GM12875 (cell line): ENCODE measurements around the gene ROR1.

Experiments
- H3K4me3 ChIP-seq: one replicate; pipeline ENCODE4 v1.5.1; 2011; ENCODE audit warnings: low read depth, low read length, control low read depth
- TF ChIP-seq, protein P1 (sequence below): IDR thresholded peaks from 2 replicates; pipeline ENCODE4 v1.5.1; 2011; ENCODE audit warnings: low read depth, mild to moderate bottlenecking, control low read depth, inconsistent platforms, low read length, moderate library complexity, borderline replicate concordance; ENCODE audit not compliant: insufficient read depth

ROR1 gene

DNA sequence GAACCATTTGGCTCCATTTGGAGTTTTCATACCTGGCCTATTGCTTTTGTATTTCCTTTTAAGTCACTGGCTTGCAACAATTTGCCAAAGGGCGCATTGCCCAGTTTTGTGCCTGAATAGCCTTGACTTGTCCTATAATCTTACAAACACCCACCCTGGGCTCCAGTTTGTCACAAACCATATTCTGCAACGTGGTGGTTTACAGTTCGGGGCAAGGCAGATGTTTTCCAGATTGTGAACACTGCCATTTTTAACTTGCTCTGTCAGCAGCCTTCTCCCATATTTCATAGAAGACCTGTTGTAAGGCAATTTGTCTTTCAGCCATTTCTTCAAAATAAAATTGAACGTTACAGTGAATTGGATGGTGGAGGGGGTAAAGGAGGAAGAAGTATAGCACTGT, 376.4 kb downstream of the ROR1 start:
- H3K4me3 ChIP-seq, result no peak overlapping the region
- TF ChIP-seq, protein P1, sequence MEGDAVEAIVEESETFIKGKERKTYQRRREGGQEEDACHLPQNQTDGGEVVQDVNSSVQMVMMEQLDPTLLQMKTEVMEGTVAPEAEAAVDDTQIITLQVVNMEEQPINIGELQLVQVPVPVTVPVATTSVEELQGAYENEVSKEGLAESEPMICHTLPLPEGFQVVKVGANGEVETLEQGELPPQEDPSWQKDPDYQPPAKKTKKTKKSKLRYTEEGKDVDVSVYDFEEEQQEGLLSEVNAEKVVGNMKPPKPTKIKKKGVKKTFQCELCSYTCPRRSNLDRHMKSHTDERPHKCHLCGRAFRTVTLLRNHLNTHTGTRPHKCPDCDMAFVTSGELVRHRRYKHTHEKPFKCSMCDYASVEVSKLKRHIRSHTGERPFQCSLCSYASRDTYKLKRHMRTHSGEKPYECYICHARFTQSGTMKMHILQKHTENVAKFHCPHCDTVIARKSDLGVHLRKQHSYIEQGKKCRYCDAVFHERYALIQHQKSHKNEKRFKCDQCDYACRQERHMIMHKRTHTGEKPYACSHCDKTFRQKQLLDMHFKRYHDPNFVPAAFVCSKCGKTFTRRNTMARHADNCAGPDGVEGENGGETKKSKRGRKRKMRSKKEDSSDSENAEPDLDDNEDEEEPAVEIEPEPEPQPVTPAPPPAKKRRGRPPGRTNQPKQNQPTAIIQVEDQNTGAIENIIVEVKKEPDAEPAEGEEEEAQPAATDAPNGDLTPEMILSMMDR, result no peak

DNA sequence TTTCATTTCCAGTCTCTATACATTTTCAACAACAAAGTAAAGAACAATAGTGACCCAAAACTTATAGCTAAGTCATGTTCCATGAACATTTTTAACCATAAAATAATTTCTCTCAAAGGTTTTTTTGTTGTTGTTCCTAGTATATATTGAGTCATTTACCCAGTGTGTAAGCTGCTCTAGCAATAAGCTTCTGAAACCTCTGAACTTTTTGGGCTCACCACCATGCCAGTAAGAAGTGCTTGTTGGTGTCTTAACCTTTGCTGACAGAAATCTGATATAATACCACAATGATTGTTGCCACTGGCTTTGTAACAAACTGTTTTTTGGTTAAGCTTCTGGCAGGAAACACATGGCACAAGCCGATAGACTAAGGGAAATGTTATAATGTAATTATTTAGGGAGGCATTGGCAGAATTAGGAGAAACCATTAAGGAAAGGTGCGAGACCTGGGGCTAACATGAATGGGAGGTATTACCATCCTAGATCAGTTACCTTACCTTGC, 377.0 kb downstream of the ROR1 start:
- H3K4me3 ChIP-seq, result no peak overlapping the region
- TF ChIP-seq, protein P1, result no peak

DNA sequence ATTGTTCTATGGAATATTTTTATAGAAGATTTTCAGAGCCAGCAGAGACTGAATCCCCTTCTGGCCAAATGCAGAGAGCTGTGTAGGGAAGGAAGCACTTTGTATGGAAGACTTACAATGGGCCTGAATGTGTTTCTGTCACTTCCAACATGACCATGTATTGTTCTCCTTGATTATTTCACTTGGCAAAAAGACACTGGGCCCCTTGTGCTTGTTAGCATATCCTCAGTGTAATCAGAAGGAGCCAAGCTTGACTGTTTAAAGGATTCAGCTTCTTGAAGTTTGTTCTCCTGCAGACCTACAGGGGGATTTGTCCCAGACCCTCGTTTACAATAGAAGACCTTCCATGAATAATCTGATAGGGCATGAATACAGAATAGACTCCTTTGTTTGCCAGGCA, 381.5 kb downstream of the ROR1 start:
- TF ChIP-seq, protein P1, result no peak
- H3K4me3 ChIP-seq, result no peak overlapping the region

DNA sequence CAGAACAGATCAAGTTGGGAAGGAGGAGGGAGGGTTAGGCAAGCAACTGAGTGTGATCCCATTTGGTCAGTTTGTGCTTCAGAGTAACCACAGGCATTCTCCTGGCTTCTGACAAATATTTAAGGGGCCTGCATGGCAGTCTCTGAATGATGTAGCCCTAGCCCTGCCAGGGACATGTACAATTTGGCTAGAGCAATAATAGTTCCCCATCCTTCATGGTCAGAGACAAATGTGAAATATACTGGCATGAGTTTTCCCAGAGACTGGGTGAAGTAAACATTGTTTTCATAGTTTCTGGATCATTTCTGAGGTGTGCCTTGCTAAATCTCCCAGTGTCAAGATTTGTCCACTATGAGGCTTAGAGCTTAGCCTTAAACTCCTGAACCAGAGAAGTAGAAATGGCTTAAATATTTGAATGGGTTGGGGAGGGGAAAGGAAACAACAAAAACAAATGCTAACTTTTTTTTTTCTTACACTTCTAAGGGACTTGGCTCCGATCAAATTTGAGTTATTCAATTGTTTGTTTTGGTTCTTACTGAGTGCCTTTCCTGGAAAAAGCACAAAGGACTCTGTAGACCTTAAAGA, 387.6 kb downstream of the ROR1 start:
- TF ChIP-seq, protein P1, result no peak
- H3K4me3 ChIP-seq, result no peak overlapping the region

DNA sequence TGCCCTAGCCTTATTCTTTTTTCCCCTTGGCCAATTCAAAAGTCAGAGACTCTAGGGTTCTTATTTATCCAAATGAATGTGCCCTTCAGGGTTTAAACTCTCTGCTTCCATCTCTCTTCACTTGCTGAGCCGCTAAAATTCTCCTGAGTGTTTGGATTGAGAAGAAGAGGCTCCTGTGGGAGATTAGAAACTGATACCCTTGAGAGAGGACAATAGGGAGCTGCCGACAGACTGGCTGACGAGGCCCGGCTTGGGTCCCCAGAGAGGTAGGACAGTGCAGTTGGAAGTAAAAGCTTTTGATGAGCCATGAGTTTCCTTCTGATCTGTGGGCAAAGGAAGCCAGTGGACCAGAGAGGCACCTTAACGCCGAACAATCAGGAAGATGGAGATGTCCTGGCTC, 388.3 kb downstream of the ROR1 start:
- H3K4me3 ChIP-seq, result no peak overlapping the region
- TF ChIP-seq, protein P1, result no peak

DNA sequence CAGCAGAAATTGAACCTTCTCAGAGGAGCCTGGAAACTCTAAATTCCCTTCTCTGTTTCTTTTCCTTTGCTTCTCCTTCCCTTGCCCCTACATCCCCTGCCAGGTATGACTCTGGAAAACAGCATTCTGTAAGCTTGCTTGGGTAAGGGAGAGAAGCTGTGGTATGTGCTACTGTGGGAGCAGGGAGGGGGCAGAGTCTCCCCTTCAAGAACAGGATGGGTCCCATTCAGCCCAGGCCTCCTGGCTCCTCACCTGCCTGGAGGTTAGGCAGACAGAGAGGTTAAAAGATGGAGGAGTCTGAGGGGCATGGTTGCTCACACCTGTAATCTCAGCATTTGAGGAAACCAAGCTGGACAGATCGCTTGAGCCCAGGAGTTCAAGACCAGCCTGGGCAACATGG, 389.0 kb downstream of the ROR1 start:
- H3K4me3 ChIP-seq, result no peak overlapping the region
- TF ChIP-seq, protein P1, result no peak

DNA sequence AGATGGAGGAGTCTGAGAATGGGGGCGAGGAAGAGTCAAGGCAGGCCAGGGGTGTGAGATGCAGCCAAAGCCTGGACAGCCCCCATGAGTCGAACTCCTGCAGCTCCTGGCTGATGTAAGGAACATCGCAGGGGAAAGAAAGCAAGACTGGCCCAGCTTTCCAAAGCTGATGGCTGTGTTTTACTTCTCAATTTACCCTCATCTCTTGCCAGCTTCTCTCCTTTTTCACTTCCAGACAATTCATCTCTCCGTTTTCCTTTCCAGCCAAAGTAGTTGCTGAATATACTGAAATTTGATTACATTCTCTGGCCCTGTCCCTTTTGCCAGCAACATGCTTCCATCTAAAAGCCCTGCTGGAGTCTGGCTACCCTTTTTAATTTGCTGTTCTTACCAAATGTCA, 389.6 kb downstream of the ROR1 start:
- H3K4me3 ChIP-seq, result no peak overlapping the region
- TF ChIP-seq, protein P1, result no peak
